ENCODE measurements around the gene RNASEH2A.

DNA sequence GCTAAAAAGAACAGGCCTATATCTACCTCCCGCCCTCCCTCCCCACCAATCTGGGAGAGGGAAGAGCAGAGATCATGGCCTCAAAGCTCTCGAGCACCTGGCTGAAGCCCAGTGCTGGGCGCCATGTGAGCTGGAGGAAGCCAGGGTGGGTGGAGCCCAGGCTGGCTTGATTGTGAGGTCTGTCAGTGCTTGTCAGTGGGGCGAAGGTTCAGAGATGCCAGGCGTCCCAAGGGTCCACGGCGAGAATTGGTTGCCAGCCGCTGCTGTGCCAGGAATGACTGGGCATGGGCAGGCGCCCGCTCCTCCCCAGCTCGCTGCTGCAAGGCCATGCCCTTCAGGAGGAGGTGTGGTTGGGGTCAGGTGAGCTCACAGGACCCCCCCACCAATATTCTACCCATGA is 43.3 kb upstream of the RNASEH2A start:
- TF ChIP-seq POLR2A (IDR thresholded peaks at IDR 0.05; ENCODE audit: low read length) (no peak), GATA1 (IDR thresholded peaks at IDR 0.05; ENCODE audit: low read depth, low read length) (no peak)
